PC-9 (cell line): ENCODE measurements around the gene CETP. TPM values are rescaled to one million over a fixed set of nuclear protein-coding genes. Genes with fewer than 3 reads are reported as not detected.

ENCODE experiments used
- BruUV-seq: library from RNA; stranded (reverse); fragments of 400-500 nt; replicated peaks from 2 replicates; lab custom pipeline; 2021; lab: Mats Ljungman, UMichigan
- CTCF ChIA-PET: fragments of 300-600 bp; sonication (Branson Sonifier 250); formaldehyde crosslinking; loops from one replicate; lab custom pipeline; 2022; ENCODE audit warnings: antibody characterized with exemption; lab: Charles Lee
- POLR2A ChIA-PET: fragments of 300-600 bp; sonication (Branson Sonifier 250); formaldehyde crosslinking; loops from one replicate; lab custom pipeline; 2022; ENCODE audit warnings: antibody characterized with exemption; ENCODE audit not compliant: unreplicated experiment; lab: Charles Lee
- DNase-seq, 2 experiments: peaks; one replicate each; pipeline versions ENCODE4 v3.0.0 to v3.0.0-alpha.2; 2015 to 2022; ENCODE audit warnings: mixed read lengths in 1 of 2
- H2AFZ ChIP-seq: fragments of 200-600 bp; sonication (generic); 2 replicates; pipeline ENCODE4 v1.8.1; 2017; ENCODE audit warnings: antibody characterized with exemption
- H3F3A ChIP-seq: fragments of 200-600 bp; sonication (generic); 2 replicates; pipeline ENCODE4 v1.8.1; 2017; ENCODE audit warnings: antibody characterized with exemption, mild to moderate bottlenecking, low read depth; ENCODE audit not compliant: insufficient read depth
- H3K27ac ChIP-seq: fragments of 200-600 bp; sonication (generic); 2 replicates; pipeline ENCODE4 v1.6.1; 2016; ENCODE audit warnings: mixed run types
- H3K27me3 ChIP-seq: fragments of 200-600 bp; sonication (generic); 2 replicates; pipeline ENCODE4 v1.6.1; 2016; ENCODE audit warnings: low read depth, mixed run types; ENCODE audit not compliant: insufficient read depth
- H3K36me3 ChIP-seq: fragments of 200-600 bp; sonication (generic); 2 replicates; pipeline ENCODE4 v1.6.1; 2016; ENCODE audit warnings: low read depth, mixed run types
- H3K4me1 ChIP-seq: fragments of 200-600 bp; sonication (generic); replicated peaks from 2 replicates; pipeline ENCODE4 v1.6.1; 2016; ENCODE audit warnings: mixed run types; ENCODE audit not compliant: insufficient read depth
- H3K4me2 ChIP-seq: fragments of 200-600 bp; sonication (generic); 2 replicates; pipeline ENCODE4 v1.6.1; 2017; ENCODE audit warnings: mixed run types
- H3K4me3 ChIP-seq: fragments of 200-600 bp; sonication (generic); 2 replicates; pipeline ENCODE4 v1.6.1; 2016; ENCODE audit warnings: mixed run types
- H3K79me2 ChIP-seq: fragments of 200-600 bp; sonication (generic); 2 replicates; pipeline ENCODE4 v1.6.1; 2017; ENCODE audit warnings: low read depth, mixed run types
- H3K9me2 ChIP-seq: fragments of 200-600 bp; sonication (generic); 2 replicates; pipeline ENCODE4 v1.8.1; 2017; ENCODE audit warnings: mild to moderate bottlenecking; ENCODE audit not compliant: insufficient read depth
- H3K9me3 ChIP-seq: fragments of 200-600 bp; sonication (generic); 2 replicates; pipeline ENCODE4 v1.8.1; 2016; ENCODE audit warnings: low read depth; ENCODE audit not compliant: insufficient read depth
- H4K20me1 ChIP-seq: fragments of 200-600 bp; sonication (generic); 2 replicates; pipeline ENCODE4 v1.8.1; 2017; ENCODE audit not compliant: insufficient read depth
- EZH2 ChIP-seq: fragments of 200-600 bp; sonication (generic); IDR thresholded peaks from 2 replicates; pipeline ENCODE4 v1.8.0; 2017; ENCODE audit warnings: antibody characterized with exemption, low read depth
- intact Hi-C: fragments of 100-400 bp; cut with micrococcal nuclease; formaldehyde crosslinking; loops from one replicate; pipeline ENCODE4 v1.10.0; 2022; ENCODE audit not compliant: unreplicated experiment
- total RNA-seq: library from RNA; stranded (reverse); gene quantifications from 2 replicates; pipeline ENCODE4 v1.2.3, GENCODE V29; 2021
- TF ChIP-seq, protein P1 (sequence below): fragments of 200-600 bp; sonication (generic); conservative IDR thresholded peaks from 2 replicates; pipeline ENCODE4 v1.6.1; 2017; ENCODE audit warnings: mixed run types, antibody characterized with exemption, mild to moderate bottlenecking, moderate library complexity

The CETP gene
- total RNA-seq, 1 experiment from 2014 or later = not detected

DNA sequence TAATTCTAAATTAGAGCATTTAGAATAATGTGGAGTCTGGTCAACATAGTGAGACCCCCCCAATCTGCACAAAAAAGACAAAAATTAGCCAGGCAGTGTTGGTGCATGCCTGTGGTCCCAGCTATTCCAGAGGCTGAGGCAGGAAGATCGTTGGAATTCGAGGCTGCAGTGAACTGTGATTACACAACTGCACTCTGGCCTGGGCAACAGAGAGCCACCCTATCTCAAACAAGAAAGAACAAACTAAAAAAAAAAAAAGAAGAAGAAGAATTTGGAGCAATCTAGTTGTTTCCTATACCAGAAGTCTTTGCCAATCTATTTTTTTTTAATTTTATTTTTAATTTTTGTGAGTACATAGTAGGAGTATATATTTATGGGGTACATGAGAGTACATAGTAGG lies 6.0 kb downstream of the CETP start:
- H3K4me3 ChIP-seq = no peak overlapping the region
- H3K27me3 ChIP-seq = no peaks in the 10 kb centered on the region
- no peaks in the 10 kb centered on the region for H3K79me2 ChIP-seq
- CTCF ChIA-PET = interaction anchor here (0.6 kb wide), 1 partner anchor 13 kb away, joined by 3 read pairs; no protein-coding TSS in a partner anchor
- TF ChIP-seq EZH2 = no peak
- TF ChIP-seq, protein P1, sequence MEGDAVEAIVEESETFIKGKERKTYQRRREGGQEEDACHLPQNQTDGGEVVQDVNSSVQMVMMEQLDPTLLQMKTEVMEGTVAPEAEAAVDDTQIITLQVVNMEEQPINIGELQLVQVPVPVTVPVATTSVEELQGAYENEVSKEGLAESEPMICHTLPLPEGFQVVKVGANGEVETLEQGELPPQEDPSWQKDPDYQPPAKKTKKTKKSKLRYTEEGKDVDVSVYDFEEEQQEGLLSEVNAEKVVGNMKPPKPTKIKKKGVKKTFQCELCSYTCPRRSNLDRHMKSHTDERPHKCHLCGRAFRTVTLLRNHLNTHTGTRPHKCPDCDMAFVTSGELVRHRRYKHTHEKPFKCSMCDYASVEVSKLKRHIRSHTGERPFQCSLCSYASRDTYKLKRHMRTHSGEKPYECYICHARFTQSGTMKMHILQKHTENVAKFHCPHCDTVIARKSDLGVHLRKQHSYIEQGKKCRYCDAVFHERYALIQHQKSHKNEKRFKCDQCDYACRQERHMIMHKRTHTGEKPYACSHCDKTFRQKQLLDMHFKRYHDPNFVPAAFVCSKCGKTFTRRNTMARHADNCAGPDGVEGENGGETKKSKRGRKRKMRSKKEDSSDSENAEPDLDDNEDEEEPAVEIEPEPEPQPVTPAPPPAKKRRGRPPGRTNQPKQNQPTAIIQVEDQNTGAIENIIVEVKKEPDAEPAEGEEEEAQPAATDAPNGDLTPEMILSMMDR = no peak
- no peaks in the 10 kb centered on the region for H3K36me3 ChIP-seq
- H4K20me1 ChIP-seq = no peaks in the 10 kb centered on the region
- peaks cover 11% of the 10 kb centered on the region for H3F3A ChIP-seq
- intact Hi-C loops = no loop called here
- no peak overlapping the region for H2AFZ ChIP-seq
- no peak overlapping the region for H3K4me2 ChIP-seq
- peaks cover 17% of the 10 kb centered on the region for H3K4me1 ChIP-seq
- no peaks in the 10 kb centered on the region for H3K9me3 ChIP-seq
- no peak for DNase-seq
- no peak overlapping the region for H3K27ac ChIP-seq
- H3K9me2 ChIP-seq = no peaks in the 10 kb centered on the region
- POLR2A ChIA-PET = interaction anchor here (0.6 kb wide), 1 partner anchor 552 kb away, joined by 3 read pairs; no protein-coding TSS in a partner anchor
- BruUV-seq = no TSS peak

DNA sequence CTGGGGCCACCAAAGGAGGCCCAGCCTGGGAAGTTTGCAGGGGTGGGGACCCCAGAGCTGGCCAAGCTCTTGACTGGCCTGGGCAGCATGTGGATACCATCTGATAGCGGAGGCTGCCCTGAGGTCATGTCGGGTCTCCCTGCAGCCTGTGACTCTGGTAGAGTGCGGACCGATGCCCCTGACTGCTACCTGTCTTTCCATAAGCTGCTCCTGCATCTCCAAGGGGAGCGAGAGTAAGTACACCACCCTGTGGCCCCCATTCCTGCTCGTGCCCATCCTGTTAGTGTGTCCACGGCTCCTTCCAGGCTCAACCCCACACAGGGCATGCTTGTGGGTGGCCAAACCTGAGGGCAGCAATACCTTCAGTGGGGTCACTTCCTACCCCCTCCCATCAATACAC lies 8.0 kb downstream of the CETP start:
- Histone ChIP-seq H4K20me1 (no peaks in the 10 kb centered on the region), H3K4me1 (peaks cover 12% of the 10 kb centered on the region), H3K27ac (no peak overlapping the region), H3K4me2 (no peak overlapping the region), H3K9me2 (no peaks in the 10 kb centered on the region), H3K4me3 (no peak overlapping the region), H3K79me2 (no peaks in the 10 kb centered on the region), H3F3A (peaks cover 7% of the 10 kb centered on the region; the same call in 1 of the 2 replicates), H2AFZ (no peak overlapping the region), H3K36me3 (no peaks in the 10 kb centered on the region), H3K9me3 (no peaks in the 10 kb centered on the region), H3K27me3 (no peaks in the 10 kb centered on the region)
- no peak for TF ChIP-seq EZH2
- TF ChIP-seq, protein P1 = no peak
- no peak for DNase-seq
- POLR2A ChIA-PET = interaction anchor here (0.6 kb wide), 1 partner anchor 40 kb away, joined by 6 read pairs; no protein-coding TSS in a partner anchor
- CTCF ChIA-PET = no interaction called here
- no TSS peak for BruUV-seq
- intact Hi-C loops = no loop called here

DNA sequence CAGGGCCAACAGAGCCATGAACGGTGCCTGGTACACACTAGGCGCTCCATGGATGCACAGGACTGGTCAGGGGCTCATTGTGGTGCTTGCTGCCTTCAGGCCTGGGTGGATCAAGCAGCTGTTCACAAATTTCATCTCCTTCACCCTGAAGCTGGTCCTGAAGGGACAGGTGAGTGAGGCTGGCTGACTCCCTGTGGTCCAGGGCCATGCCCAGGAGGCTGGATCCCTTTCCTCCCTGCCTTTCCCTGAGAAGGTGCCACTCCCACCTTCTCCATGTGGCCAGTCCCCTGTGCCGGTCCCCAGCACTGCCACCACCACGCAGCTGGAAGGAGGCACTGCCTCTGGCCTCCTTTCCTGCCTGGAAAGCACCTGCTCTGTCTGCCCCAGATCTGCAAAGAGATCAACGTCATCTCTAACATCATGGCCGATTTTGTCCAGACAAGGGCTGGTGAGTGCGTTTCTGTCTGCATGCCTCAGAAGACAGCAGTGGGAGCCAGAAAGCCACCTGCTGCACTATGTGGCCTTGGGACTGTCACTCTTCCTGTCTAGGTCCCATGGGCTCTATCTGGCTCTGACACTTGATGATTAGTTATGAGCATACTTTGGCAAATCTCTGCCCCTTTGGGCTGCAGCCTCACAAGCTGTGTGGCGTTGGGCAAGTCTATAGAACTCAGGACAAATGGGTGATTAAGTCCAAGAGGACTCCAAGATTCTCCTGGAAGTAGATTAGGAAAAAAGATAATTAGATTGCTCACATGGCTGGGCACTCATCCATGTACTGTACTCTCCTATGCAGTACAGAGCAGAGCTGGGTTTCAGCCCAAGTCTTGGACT lies 9.4 kb downstream of the CETP start:
- H3K9me3 ChIP-seq = no peaks in the 10 kb centered on the region
- intact Hi-C loops = no loop called here
- no peak overlapping the region for H3K4me3 ChIP-seq
- H3K9me2 ChIP-seq = no peaks in the 10 kb centered on the region
- H4K20me1 ChIP-seq = no peaks in the 10 kb centered on the region
- H3K27ac ChIP-seq = no peak overlapping the region
- no peaks in the 10 kb centered on the region for H3K27me3 ChIP-seq
- no TSS peak for BruUV-seq
- no peaks in the 10 kb centered on the region for H3K36me3 ChIP-seq
- POLR2A ChIA-PET = no interaction called here
- no peak overlapping the region for H2AFZ ChIP-seq
- no peak overlapping the region for H3K4me2 ChIP-seq
- TF ChIP-seq EZH2 = no peak
- TF ChIP-seq, protein P1 = no peak
- no peaks in the 10 kb centered on the region for H3K79me2 ChIP-seq
- H3K4me1 ChIP-seq = no peaks in the 10 kb centered on the region
- H3F3A ChIP-seq = no peaks in the 10 kb centered on the region
- CTCF ChIA-PET = no interaction called here
- no peak for DNase-seq
